SJCRH30 (cell line): ENCODE data around the gene FRG2. TPM values are rescaled to one million over a fixed set of nuclear protein-coding genes. Genes with fewer than 3 reads are reported as not detected.
"Not testable (repeated sequence)": the region's sequence is repeated elsewhere in the genome, so short reads cannot be mapped to it uniquely, and the experiment has no call there.

Experiments
- DNase-seq, 2 experiments: peaks; one replicate each; pipeline ENCODE4 v3.0.0-alpha.2; 2015 to 2020
- H3K27ac ChIP-seq: fragments of 250-450 bp; sonication (Bioruptor Pico); 2 replicates; pipeline ENCODE4 v1.5.1; 2020; ENCODE audit warnings: mild to moderate bottlenecking, moderate library complexity
- H3K27me3 ChIP-seq: fragments of 250-450 bp; sonication (Bioruptor Pico); 2 replicates; pipeline ENCODE4 v1.5.1; 2020; ENCODE audit warnings: mild to moderate bottlenecking, moderate library complexity
- H3K36me3 ChIP-seq: fragments of 250-450 bp; sonication (Bioruptor Pico); 2 replicates; pipeline ENCODE4 v1.5.1; 2020; ENCODE audit warnings: mild to moderate bottlenecking, moderate library complexity
- H3K4me1 ChIP-seq: fragments of 250-450 bp; sonication (Bioruptor Pico); 2 replicates; pipeline ENCODE4 v1.5.1; 2020; ENCODE audit warnings: mild to moderate bottlenecking, moderate library complexity
- H3K4me3 ChIP-seq: fragments of 250-450 bp; sonication (Bioruptor Pico); 2 replicates; pipeline ENCODE4 v1.5.1; 2020; ENCODE audit warnings: mild to moderate bottlenecking, moderate library complexity
- H3K9me3 ChIP-seq: fragments of 250-450 bp; sonication (Bioruptor Pico); replicated peaks from 2 replicates; pipeline ENCODE4 v1.5.1; 2020; ENCODE audit warnings: mild to moderate bottlenecking, moderate library complexity
- total RNA-seq: library from RNA; depleted of rRNA; stranded (reverse); fragments of >200 nt; shearing (Covaris generic); gene quantifications from 2 replicates; pipeline ENCODE4 v1.2.3, GENCODE V29; 2014

Gene FRG2
- total RNA-seq, 1 experiment from 2014 or later = 0.53 TPM

GRCh38 chr4:190019023-190019858 is 7.8 kb downstream of the FRG2 start:
- DNase-seq = no peak
- Histone ChIP-seq H3K27me3 (no peaks in the 10 kb centered on the region), H3K9me3 (no peaks in the 10 kb centered on the region), H3K4me3 (no peak overlapping the region), H3K36me3 (no peaks in the 10 kb centered on the region), H3K4me1 (no peaks in the 10 kb centered on the region), H3K27ac (no peak overlapping the region)

GRCh38 chr4:190018201-190018920 is 8.7 kb downstream of the FRG2 start:
- DNase-seq = no peak
- H3K4me3 ChIP-seq = no peak overlapping the region
- no peaks in the 10 kb centered on the region for H3K27me3 ChIP-seq
- H3K9me3 ChIP-seq = no peaks in the 10 kb centered on the region
- H3K36me3 ChIP-seq = no peaks in the 10 kb centered on the region
- H3K4me1 ChIP-seq = no peaks in the 10 kb centered on the region
- H3K27ac ChIP-seq = no peak overlapping the region

GRCh38 chr4:190017357-190018200 is 9.5 kb downstream of the FRG2 start:
- Histone ChIP-seq H3K36me3 (no peaks in the 10 kb centered on the region), H3K9me3 (no peaks in the 10 kb centered on the region), H3K4me3 (no peak overlapping the region), H3K4me1 (no peaks in the 10 kb centered on the region), H3K27me3 (no peaks in the 10 kb centered on the region), H3K27ac (no peak overlapping the region)
- no peak for DNase-seq

- H3K36me3 ChIP-seq = no peaks in the 10 kb centered on the region
- no peaks in the 10 kb centered on the region for H3K9me3 ChIP-seq
- H3K27me3 ChIP-seq = no peaks in the 10 kb centered on the region
- no peak overlapping the region for H3K4me3 ChIP-seq
- no peaks in the 10 kb centered on the region for H3K4me1 ChIP-seq
- no peak overlapping the region for H3K27ac ChIP-seq
- DNase-seq = no peak
Observed at GRCh38 chr4:190016369-190017289, 10.4 kb downstream of the FRG2 start.

GRCh38 chr4:190015538-190016368 is 11.3 kb downstream of the FRG2 start:
- H3K36me3 ChIP-seq = no peaks in the 10 kb centered on the region
- H3K9me3 ChIP-seq = no peaks in the 10 kb centered on the region
- H3K27me3 ChIP-seq = no peaks in the 10 kb centered on the region
- DNase-seq = no peak
- H3K4me3 ChIP-seq = no peak overlapping the region
- no peak overlapping the region for H3K27ac ChIP-seq
- H3K4me1 ChIP-seq = no peaks in the 10 kb centered on the region

GRCh38 chr4:190014771-190015537 is 12.1 kb downstream of the FRG2 start:
- no peak overlapping the region for H3K27ac ChIP-seq
- no peak overlapping the region for H3K4me3 ChIP-seq
- H3K9me3 ChIP-seq = no peaks in the 10 kb centered on the region
- no peaks in the 10 kb centered on the region for H3K36me3 ChIP-seq
- no peaks in the 10 kb centered on the region for H3K4me1 ChIP-seq
- H3K27me3 ChIP-seq = no peaks in the 10 kb centered on the region
- DNase-seq = no peak

GRCh38 chr4:189989941-189990340 is 37.1 kb downstream of the FRG2 start:
- not testable (repeated sequence) for H3K4me1 ChIP-seq, H3K36me3 ChIP-seq, H3K27ac ChIP-seq, H3K27me3 ChIP-seq, H3K4me3 ChIP-seq, DNase-seq, H3K9me3 ChIP-seq

- no peaks in the 10 kb centered on the region for H3K36me3 ChIP-seq
- H3K27ac ChIP-seq = no peak overlapping the region
- no peak overlapping the region for H3K4me3 ChIP-seq
- DNase-seq = no peak
- no peaks in the 10 kb centered on the region for H3K9me3 ChIP-seq
- no peaks in the 10 kb centered on the region for H3K27me3 ChIP-seq
- H3K4me1 ChIP-seq = no peaks in the 10 kb centered on the region
Observed at GRCh38 chr4:189988877-189989431, 38.1 kb downstream of the FRG2 start.

- H3K27me3 ChIP-seq, H3K9me3 ChIP-seq, H3K4me1 ChIP-seq, H3K27ac ChIP-seq, DNase-seq, H3K4me3 ChIP-seq, H3K36me3 ChIP-seq: not testable (repeated sequence)
Observed at GRCh38 chr4:189985651-189986243, 41.3 kb downstream of the FRG2 start.

- not testable (repeated sequence) for DNase-seq, H3K9me3 ChIP-seq, H3K27ac ChIP-seq, H3K36me3 ChIP-seq, H3K27me3 ChIP-seq, H3K4me1 ChIP-seq, H3K4me3 ChIP-seq
Observed at GRCh38 chr4:189984661-189985060, 42.4 kb downstream of the FRG2 start.

GRCh38 chr4:189983916-189984526 is 43.0 kb downstream of the FRG2 start:
- not testable (repeated sequence) for H3K27ac ChIP-seq, H3K27me3 ChIP-seq, H3K4me3 ChIP-seq, H3K9me3 ChIP-seq, DNase-seq, H3K36me3 ChIP-seq, H3K4me1 ChIP-seq

GRCh38 chr4:189981970-189982369 is 45.1 kb downstream of the FRG2 start:
- Histone ChIP-seq H3K27ac (no peak overlapping the region), H3K4me3 (no peak overlapping the region), H3K4me1 (no peaks in the 10 kb centered on the region), H3K9me3 (no peaks in the 10 kb centered on the region), H3K27me3 (no peaks in the 10 kb centered on the region), H3K36me3 (no peaks in the 10 kb centered on the region)
- no peak for DNase-seq
